ENCODE measurements around the gene RHOA.

DNA sequence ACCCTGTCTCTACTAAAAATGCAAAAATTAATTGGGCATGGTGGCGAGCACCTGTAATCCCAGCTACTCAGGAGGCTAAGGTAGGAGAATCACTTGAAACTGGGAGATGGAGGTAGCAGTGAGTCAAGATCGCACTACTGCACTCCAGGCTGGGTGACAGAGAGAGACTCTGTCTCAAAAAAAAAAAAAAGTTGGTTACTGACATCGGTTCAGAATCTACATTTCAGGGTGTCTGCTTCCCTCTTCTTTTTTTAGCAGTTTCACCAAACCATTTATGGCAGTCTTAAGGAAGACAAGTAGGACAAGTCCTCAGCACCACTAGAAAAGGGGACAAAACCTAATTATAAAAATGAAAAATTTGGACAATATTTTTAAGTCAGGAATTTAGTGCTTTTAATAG is 68.6 kb downstream of the RHOA start:
- TF ChIP-seq, protein P1, sequence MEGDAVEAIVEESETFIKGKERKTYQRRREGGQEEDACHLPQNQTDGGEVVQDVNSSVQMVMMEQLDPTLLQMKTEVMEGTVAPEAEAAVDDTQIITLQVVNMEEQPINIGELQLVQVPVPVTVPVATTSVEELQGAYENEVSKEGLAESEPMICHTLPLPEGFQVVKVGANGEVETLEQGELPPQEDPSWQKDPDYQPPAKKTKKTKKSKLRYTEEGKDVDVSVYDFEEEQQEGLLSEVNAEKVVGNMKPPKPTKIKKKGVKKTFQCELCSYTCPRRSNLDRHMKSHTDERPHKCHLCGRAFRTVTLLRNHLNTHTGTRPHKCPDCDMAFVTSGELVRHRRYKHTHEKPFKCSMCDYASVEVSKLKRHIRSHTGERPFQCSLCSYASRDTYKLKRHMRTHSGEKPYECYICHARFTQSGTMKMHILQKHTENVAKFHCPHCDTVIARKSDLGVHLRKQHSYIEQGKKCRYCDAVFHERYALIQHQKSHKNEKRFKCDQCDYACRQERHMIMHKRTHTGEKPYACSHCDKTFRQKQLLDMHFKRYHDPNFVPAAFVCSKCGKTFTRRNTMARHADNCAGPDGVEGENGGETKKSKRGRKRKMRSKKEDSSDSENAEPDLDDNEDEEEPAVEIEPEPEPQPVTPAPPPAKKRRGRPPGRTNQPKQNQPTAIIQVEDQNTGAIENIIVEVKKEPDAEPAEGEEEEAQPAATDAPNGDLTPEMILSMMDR (conservative IDR thresholded peaks at IDR 0.05; ENCODE audit: low read depth, low read length), result no peak
- no peak for TF ChIP-seq SMC3 (IDR thresholded peaks at IDR 0.05; ENCODE audit: low read depth, low read length)
- TF ChIP-seq POLR2A (IDR thresholded peaks at IDR 0.05; ENCODE audit: low read depth, low read length), result no peak
- TF ChIP-seq CEBPB (IDR thresholded peaks at IDR 0.05; ENCODE audit: low read depth, low read length), result no peak

Measured in IMR-90 (cell line).